OCI-LY1 (cell line): Measurements from ENCODE around the gene PDZD7.

Source experiments
- H2AFZ ChIP-seq: fragments of 200-600 bp; sonication (generic), shearing (Covaris generic); 2 replicates; pipeline ENCODE4 v1.6.0; 2014; ENCODE audit warnings: antibody characterized with exemption, mild to moderate bottlenecking, low read length
- H3F3A ChIP-seq: fragments of 200-600 bp; sonication (generic), shearing (Covaris generic); 2 replicates; pipeline ENCODE4 v1.6.0; 2014; ENCODE audit warnings: mild to moderate bottlenecking, antibody characterized with exemption, low read length, moderate library complexity; ENCODE audit not compliant: insufficient read depth
- H3K27ac ChIP-seq: fragments of 200-600 bp; sonication (generic); 2 replicates; pipeline ENCODE4 v1.5.1; 2014; ENCODE audit warnings: low read length, mixed run types, mild to moderate bottlenecking, low read depth; ENCODE audit not compliant: poor library complexity, severe bottlenecking
- H3K27me3 ChIP-seq: fragments of 200-600 bp; sonication (generic); 2 replicates; pipeline ENCODE4 v1.6.0; 2014; ENCODE audit warnings: antibody characterized with exemption, mild to moderate bottlenecking, low read length, moderate library complexity; ENCODE audit not compliant: insufficient read depth
- H3K36me3 ChIP-seq: fragments of 200-600 bp; sonication (generic); 2 replicates; pipeline ENCODE4 v1.6.1; 2014; ENCODE audit warnings: mild to moderate bottlenecking, antibody characterized with exemption, low read length, moderate library complexity, mixed read lengths; ENCODE audit not compliant: insufficient read depth
- H3K4me1 ChIP-seq: fragments of 200-600 bp; sonication (generic); 2 replicates; pipeline ENCODE4 v1.5.1; 2014; ENCODE audit warnings: mild to moderate bottlenecking, low read length, moderate library complexity; ENCODE audit not compliant: insufficient read depth, severe bottlenecking
- H3K4me2 ChIP-seq: fragments of 200-600 bp; sonication (generic), shearing (Covaris generic); 2 replicates; pipeline ENCODE4 v1.6.1; 2014; ENCODE audit warnings: low read length
- H3K4me3 ChIP-seq: fragments of 200-600 bp; sonication (generic); 2 replicates; pipeline ENCODE4 v1.5.1; 2014; ENCODE audit warnings: low read length, low read depth, mild to moderate bottlenecking, mixed read lengths; ENCODE audit not compliant: poor library complexity, severe bottlenecking
- H3K79me2 ChIP-seq: fragments of 200-600 bp; shearing (Covaris generic); 2 replicates; pipeline ENCODE4 v1.6.1; 2016; ENCODE audit warnings: mixed run types, low read length, mixed read lengths; ENCODE audit not compliant: insufficient read depth
- H3K9ac ChIP-seq: fragments of 200-600 bp; sonication (generic), shearing (Covaris generic); 2 replicates; pipeline ENCODE4 v1.6.1; 2014; ENCODE audit warnings: mild to moderate bottlenecking, low read length, mixed read lengths
- H3K9me2 ChIP-seq: fragments of 200-600 bp; sonication (generic), shearing (Covaris generic); 2 replicates; pipeline ENCODE4 v1.6.1; 2014; ENCODE audit warnings: low read depth, mild to moderate bottlenecking, low read length, mixed read lengths
- H3K9me3 ChIP-seq: fragments of 200-600 bp; shearing (Covaris generic); 2 replicates; pipeline ENCODE4 v1.6.1; 2014; ENCODE audit warnings: low read length, mixed read lengths
- H4K20me1 ChIP-seq: fragments of 200-600 bp; sonication (generic), shearing (Covaris generic); 2 replicates; pipeline ENCODE4 v1.6.0; 2016; ENCODE audit warnings: mild to moderate bottlenecking, low read length; ENCODE audit not compliant: insufficient read depth
- CTCF ChIP-seq: fragments of 200-600 bp; sonication (generic), shearing (Covaris generic); IDR thresholded peaks from 2 replicates; pipeline ENCODE4 v1.5.1; 2017; ENCODE audit warnings: mild to moderate bottlenecking, antibody characterized with exemption, low read length, moderate library complexity, mixed read lengths
- EZH2 ChIP-seq: fragments of 200-600 bp; sonication (generic), shearing (Covaris generic); IDR thresholded peaks from 2 replicates; pipeline ENCODE4 v1.8.0; 2017; ENCODE audit warnings: borderline replicate concordance, mixed run types, mild to moderate bottlenecking, antibody characterized with exemption, low read length, moderate library complexity, mixed read lengths

The PDZD7 gene

GRCh38 chr10:100998183-100998990 lies 32.5 kb downstream of the PDZD7 start:
- H3K27ac ChIP-seq = peak overlapping the region; percentile 97
- H3K4me3 ChIP-seq = peak overlapping the region; percentile 92
- peak overlapping the region; percentile 88 for H3K9ac ChIP-seq
- H3K9me3 ChIP-seq = no peaks in the 10 kb centered on the region
- H3F3A ChIP-seq = no peaks in the 10 kb centered on the region; the same call in 1 of the 2 replicates
- H3K79me2 ChIP-seq = no peaks in the 10 kb centered on the region
- peaks cover 13% of the 10 kb centered on the region; the same call in 1 of the 2 replicates for H3K36me3 ChIP-seq
- no peaks in the 10 kb centered on the region for H3K9me2 ChIP-seq
- H3K27me3 ChIP-seq = no peaks in the 10 kb centered on the region
- no peak for TF ChIP-seq CTCF
- no peak for TF ChIP-seq EZH2
- H2AFZ ChIP-seq = no peak overlapping the region
- peak overlapping the region; percentile 89 for H3K4me2 ChIP-seq
- peaks cover 18% of the 10 kb centered on the region for H3K4me1 ChIP-seq
- no peaks in the 10 kb centered on the region for H4K20me1 ChIP-seq

- Histone ChIP-seq H3K9me3 (no peaks in the 10 kb centered on the region), H3K79me2 (no peaks in the 10 kb centered on the region), H3K36me3 (peaks cover 17% of the 10 kb centered on the region; the same call in 1 of the 2 replicates), H3K27me3 (no peaks in the 10 kb centered on the region), H3K9ac (peak overlapping the region; percentile 88), H4K20me1 (no peaks in the 10 kb centered on the region), H3K27ac (peak overlapping the region; percentile 97), H3K4me1 (peaks cover 18% of the 10 kb centered on the region), H3F3A (no peaks in the 10 kb centered on the region; the same call in 1 of the 2 replicates), H3K9me2 (no peaks in the 10 kb centered on the region), H3K4me3 (peak overlapping the region; percentile 92), H2AFZ (no peak overlapping the region), H3K4me2 (peak overlapping the region; percentile 89)
- peak; percentile 62 for TF ChIP-seq CTCF
- TF ChIP-seq EZH2 = no peak
Observed at GRCh38 chr10:100997360-100998182, 33.4 kb downstream of the PDZD7 start.

GRCh38 chr10:100996678-100997359 lies 34.1 kb downstream of the PDZD7 start:
- TF ChIP-seq EZH2 (no peak), CTCF (no peak)
- H3K27me3 ChIP-seq = no peaks in the 10 kb centered on the region
- H3K4me3 ChIP-seq = peak overlapping the region; percentile 92
- peaks cover 17% of the 10 kb centered on the region; the same call in 1 of the 2 replicates for H3K36me3 ChIP-seq
- no peaks in the 10 kb centered on the region for H4K20me1 ChIP-seq
- H3K4me2 ChIP-seq = peak overlapping the region; percentile 89
- no peaks in the 10 kb centered on the region for H3K9me2 ChIP-seq
- peak overlapping the region; percentile 88 for H3K9ac ChIP-seq
- H3K9me3 ChIP-seq = no peaks in the 10 kb centered on the region
- no peak overlapping the region for H2AFZ ChIP-seq
- H3K79me2 ChIP-seq = no peaks in the 10 kb centered on the region
- H3F3A ChIP-seq = no peaks in the 10 kb centered on the region; the same call in 1 of the 2 replicates
- peaks cover 18% of the 10 kb centered on the region for H3K4me1 ChIP-seq
- peak overlapping the region; percentile 97 for H3K27ac ChIP-seq
